ENCODE data around the gene WDFY1.
A peak's percentile ranks its signal among the peaks of the same experiment; 100 is the strongest.

The WDFY1 gene, protein sequence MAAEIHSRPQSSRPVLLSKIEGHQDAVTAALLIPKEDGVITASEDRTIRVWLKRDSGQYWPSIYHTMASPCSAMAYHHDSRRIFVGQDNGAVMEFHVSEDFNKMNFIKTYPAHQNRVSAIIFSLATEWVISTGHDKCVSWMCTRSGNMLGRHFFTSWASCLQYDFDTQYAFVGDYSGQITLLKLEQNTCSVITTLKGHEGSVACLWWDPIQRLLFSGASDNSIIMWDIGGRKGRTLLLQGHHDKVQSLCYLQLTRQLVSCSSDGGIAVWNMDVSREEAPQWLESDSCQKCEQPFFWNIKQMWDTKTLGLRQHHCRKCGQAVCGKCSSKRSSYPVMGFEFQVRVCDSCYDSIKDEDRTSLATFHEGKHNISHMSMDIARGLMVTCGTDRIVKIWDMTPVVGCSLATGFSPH

DNA sequence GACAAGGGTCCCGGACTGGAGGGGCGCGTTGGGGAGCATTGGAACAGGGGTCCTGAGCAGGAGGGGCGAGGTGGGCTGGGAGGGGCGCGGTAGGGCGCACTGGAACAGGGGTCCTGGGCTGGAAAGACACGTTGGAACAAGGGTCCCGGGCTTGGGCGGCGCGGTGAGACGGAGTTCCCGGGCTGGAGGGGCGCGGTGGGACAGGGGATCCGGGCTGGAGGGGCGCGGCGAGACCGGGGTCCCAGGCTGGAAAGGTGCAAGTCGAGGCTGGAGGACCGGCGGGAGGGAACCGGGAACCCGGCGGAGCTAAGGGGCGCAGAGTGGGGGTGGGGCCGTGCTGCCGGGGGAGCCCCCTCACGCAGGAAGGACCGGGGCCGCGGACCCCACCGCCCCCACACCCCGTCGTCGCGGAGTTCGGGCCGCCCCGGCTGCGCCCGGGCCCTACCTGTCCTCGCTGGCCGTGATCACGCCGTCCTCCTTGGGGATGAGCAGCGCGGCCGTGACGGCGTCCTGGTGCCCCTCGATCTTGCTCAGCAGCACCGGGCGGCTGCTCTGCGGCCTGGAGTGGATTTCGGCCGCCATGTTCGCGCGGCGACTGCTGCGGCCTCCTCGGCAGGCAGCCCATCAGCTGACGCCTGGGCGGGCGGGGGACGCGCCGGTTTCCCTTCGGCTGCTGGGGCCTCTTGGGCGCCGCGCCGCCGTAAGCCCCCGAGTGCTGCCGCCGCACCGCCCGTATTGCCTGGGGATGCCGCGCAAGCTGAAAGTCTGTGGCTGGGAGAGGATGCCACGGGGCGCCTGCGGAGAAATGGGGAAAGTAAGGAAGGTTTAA, at the start of gene WDFY1:
Gene WDFY1, minus strand, starts transcription at position 633 of the 829 bp plus-strand sequence. Its CDS starts 51 bp downstream, at position 582.
- DNase-seq (ENCODE audit: low read depth in 2 of 2), result peak; percentile 39 to 77

DNA sequence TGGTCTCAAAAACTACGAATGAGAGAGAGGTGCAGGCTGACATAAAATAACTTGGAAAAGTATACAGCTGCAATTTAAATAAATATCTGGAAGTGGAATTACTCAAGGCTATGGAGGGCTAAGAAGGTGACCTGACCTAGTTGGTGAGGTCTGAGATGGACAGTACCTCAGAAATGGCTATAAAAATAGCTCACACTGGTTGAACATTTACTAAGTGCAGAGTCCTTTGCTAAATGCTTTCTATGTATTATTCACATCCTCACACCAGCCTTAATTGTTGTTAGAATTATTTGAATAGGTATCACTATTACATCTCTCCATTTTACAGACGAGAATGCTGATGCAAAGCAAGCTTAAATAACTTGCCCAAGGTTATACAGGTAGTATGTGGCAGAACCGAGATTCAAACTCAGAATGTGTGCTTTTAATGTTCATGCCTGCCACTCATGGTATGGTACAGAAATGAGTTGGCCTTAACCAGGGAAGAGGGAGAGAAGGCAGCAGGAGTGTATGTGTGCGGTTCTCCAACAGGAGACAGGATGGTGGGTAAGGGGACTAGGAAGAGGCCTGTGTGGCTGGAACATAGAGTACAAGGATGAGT, 49.5 kb upstream of the WDFY1 start:
- no peak for DNase-seq (ENCODE audit: low read depth in 2 of 2)

DNA sequence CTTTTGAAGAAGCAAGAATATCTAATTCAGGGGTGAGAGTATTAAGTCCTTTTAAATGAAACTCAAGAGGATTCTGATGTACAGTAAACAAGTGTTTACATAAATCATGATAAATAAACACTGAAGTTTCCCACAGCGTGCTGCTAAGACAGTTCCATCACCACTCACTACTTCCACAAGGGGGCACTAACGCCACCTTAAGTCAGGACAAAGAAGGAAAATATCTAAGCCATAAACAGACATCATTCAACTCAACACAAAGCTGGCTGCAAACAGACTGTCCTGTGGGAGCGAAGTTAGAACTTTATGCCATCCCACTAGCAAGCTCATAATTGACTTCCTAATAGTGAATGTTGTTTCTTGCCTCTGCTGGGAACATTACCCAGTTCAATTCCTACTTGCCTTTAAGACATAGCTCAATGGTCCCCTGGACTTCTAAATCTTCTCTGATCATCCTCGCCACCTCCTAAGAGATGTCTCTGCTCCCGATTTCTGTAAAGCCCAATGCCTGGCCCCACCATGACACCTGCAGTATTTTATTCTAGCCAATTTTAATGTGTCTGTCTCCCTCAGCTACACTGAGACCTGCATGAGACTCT, 48.6 kb upstream of the WDFY1 start:
- DNase-seq (ENCODE audit: low read depth in 2 of 2), result peak; percentile 30 to 45

DNA sequence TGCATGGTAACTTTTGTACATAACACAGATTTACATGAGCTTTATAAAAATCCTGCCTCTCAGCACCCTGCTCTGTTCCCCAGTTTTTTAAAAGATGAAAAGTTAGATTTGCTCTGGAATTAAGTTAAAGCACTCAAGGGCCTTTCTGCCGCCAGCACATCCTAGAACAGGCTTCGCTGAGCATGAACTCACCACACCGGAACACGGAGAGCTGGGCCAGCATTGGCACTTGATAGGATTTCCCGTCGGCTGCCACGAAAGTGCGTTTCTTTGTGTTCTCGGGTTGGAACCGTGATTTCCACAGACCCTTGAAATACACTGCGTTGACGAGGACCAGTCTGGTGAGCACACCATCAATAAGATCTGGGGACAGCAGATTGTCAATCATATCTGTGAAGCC, 46.5 kb upstream of the WDFY1 start:
- no peak for DNase-seq (ENCODE audit: low read depth in 2 of 2)

DNA sequence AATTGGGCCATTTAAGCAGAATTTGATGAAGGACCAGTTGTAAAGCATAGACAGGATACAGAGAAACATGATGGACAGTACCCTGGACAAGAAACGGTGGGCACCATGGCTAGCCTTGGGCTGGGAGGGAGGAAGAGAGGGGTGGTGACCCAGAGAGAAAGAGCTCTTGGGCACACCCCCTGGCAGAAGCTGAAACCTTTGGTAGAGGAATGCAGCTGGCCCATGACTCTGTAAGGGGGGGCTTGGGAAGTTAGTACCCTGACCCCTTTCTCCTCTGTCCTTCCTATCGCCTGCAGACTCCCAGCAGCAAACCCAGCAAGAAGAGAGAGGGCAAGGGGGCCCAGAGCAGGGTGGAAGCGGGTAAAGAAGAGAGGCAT, 44.7 kb upstream of the WDFY1 start:
- no peak for DNase-seq (ENCODE audit: low read depth in 2 of 2)

DNA sequence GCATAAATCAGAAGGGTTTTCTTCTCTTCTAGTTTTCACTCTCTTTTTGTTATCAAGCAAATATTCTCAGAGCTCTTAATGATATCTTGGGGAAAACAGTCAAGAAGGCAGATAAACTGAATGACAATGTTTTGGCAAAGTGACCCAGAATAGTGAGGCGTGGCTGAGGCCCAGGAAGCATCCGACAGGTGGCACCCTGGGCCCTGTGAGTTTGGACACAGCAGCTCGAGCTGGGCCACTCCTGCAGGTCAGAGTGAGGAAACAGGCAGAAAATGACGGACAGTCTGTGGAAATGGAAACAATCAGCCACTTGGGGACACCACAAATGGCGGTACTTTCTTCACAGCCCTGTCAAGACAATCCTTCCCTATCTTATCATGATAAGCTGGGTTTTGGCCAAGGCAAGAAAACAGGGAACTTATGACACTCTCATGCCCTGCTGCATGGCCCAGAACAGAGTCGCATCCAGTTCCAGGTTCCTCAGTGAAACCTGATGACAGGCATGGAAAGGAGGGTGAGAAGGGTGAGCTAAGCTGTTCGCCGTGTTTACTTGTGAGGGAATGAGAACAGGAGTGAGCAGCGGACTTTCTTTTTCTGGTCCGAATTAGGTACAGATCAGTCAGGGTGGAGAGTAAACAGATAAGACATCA, 44.2 kb upstream of the WDFY1 start:
- no peak for DNase-seq (ENCODE audit: low read depth in 2 of 2)

DNA sequence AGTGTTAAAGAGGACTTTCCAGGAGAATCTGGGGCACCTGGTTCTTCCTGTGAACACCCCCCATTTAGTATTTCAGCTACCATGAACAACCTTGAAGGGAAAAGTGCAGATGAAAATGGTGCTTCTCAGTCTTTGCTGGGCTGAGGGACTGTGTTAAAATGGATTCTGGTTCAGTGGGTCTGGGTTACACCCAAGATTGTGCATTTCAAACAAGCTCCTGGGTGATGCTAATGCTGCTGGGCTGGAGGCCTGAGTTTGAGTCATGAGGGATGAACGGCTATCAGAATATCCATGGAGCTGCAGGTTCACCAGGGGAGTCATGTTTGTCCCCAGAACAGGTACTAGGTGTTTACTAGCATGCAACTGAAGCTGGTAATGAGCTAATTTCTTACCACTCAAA, 36.1 kb upstream of the WDFY1 start:
- no peak for DNase-seq (ENCODE audit: low read depth in 2 of 2)

DNA sequence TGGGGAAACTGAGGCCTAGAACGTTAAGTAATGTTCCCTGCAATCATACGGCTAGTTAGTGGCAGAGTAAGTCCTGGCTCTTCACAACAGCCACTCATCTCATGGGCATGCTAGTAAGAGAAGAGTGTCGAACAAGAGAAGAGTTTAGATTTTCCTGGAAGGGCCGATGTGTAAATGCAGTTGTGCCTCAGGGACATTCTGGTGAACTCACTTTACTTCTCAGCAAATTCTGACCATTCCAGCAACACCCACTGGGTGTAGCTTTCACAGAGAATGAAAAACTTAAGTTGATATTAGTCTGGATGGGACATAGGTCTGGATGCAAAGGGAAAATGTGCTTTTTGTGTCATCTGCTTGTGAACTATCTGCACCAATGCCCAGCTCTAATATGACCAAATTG, 35.7 kb upstream of the WDFY1 start:
- DNase-seq (ENCODE audit: low read depth in 2 of 2), result no peak

DNA sequence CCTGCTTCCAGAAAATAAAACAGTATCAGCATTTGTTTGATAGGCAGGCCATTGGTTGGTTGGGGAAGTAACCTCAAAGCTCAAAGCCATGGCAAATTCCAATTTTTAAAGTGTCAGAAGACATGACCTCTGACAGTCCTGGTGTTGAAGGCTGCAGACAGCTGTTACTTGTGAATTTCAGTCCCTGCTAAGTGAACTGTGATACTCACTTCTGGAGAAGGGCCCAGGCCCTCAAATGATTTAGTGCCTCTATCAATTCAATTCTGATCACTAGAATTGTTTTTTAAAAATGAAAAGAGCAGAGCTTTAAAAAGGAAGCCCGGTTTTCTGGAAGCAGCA, 35.2 kb upstream of the WDFY1 start:
- DNase-seq (ENCODE audit: low read depth in 2 of 2), result no peak

DNA sequence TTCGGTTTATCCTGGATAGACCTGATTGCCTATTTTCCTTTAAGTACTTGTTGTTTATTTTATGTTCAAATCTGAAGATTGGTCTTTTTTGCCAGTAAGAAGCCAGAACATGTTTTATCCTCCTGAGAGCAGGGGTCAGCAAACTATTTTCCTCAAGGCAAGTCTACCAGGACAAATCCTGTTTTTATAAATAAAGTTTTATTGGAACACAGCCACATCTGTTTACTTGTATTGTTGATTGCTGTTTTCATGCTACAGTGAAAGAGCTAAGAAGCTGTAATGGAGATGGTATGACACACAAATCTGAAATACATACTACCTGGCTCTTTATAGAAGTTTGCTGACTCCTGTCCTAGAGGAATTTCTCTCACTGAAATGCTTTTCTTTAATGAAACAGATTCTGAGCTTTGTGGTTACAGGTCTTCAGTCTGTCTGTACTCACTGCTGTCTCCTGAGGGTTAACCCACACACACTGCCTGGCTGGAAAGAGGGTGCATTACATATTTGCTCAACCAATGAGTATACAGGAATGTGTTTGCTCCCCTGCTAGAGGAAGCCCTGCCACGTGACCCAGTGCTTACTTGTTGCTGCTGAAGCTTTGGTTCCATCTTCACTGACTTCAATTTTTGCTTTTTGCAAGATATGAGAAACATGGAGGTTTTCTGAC, 34.7 kb upstream of the WDFY1 start:
- no peak for DNase-seq (ENCODE audit: low read depth in 2 of 2)

DNA sequence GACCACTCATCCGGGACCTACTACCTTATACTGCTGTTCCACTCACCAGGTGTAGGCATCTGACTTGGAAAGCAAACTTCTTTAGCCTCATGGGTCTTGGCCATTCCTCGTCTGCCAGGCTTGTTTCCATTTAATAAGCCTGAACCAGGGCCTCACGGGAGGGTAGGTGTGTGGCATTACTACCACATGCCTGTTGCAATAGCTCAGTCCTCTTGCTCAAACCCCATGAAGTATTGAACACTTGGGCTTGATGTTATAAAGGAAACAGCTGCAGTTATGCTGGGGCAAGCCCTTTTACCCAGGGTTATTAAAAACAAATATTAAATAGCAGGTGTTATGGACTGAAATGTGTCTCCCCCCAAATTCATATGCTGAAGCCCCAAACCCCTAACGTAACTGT, 33.3 kb upstream of the WDFY1 start:
- no peak for DNase-seq (ENCODE audit: low read depth in 2 of 2)

DNA sequence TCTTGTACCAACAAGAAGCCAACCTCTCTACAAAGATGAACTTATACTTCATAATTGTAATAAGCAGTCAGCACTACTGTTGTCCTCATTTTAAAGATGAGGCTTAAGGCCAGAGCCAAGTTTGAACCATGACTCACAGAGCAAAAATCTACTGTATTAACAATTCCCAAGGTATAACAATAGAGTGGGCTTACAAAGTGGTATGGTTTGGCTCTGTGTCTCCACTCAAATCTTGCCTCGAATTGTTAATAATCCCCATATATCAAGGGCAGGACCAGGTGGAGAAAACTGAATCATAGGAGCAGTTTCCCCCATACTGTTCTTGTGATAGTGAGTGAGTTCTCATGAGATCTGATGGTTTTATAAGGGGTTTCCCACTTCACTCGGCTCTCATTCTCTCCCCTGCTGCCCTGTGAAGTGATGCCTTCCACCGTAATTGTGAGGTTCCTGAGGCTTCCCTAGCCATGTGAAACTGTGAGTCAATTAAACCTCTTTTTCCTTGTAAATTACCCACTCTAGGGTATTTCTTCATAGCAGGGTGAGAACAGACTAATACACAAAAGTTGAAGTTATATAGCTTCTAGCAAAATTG, 31.6 kb upstream of the WDFY1 start:
- no peak for DNase-seq (ENCODE audit: low read depth in 2 of 2)

DNA sequence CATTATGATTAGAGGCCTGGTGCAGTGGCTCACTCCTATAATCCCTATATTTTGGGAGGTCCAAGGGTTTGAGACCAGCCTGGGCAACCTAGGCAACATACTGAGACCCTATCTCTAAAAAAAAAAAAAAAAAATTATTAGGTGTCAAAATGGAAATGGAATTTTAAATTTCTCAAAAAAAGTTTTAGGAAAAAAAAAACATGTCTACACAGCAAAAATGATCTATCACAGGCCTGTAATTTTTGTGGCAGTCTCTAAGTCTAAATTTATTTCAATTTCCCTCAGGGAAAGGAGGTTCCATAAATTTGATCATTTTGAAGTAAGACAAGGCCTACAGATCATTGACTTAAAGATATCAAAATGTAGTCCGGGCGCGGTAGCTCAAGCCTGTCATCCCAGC, 28.5 kb upstream of the WDFY1 start:
- no peak for DNase-seq (ENCODE audit: low read depth in 2 of 2)

DNA sequence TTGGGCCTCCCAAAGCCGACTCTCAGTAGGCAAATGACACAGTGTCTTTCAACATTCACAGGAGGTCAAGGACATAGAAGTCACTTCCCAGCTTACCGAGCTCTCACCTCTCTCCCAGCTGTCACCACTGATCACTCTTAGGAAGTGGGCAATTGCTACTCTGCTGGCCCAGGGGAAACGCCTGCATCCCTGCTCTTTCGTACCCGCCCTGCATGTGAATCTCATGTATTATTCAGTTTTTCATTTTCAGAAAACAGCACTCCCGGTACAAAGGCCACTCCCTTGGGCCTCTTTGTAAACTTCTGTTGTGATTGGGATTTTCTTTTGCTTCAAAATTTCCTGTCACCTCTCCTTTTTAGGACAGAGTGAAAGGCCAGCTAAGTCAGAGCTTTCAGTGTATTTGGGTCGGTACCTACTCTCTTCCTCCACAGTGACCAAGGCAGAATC, 27.5 kb upstream of the WDFY1 start:
- DNase-seq (ENCODE audit: low read depth in 2 of 2), result no peak

DNA sequence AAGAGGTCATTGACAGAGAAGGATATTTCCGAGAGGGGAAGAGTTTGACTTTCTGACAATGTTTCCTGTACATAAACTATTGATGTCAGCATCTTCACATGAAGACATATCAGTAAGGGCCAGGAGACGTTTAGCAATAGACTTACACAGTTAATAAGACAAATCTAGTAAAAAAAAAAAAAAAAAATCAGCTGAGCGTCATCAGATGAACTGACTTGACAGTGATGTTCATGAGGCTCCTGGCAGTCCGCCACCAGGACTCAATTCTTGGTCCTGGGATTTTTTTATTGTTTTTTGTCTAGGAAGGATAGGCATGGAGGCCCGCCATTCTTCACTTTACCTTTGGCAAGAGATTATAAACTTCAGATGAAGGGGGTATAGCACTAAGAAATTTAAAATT, 26.6 kb upstream of the WDFY1 start:
- DNase-seq (ENCODE audit: low read depth in 2 of 2), result no peak

DNA sequence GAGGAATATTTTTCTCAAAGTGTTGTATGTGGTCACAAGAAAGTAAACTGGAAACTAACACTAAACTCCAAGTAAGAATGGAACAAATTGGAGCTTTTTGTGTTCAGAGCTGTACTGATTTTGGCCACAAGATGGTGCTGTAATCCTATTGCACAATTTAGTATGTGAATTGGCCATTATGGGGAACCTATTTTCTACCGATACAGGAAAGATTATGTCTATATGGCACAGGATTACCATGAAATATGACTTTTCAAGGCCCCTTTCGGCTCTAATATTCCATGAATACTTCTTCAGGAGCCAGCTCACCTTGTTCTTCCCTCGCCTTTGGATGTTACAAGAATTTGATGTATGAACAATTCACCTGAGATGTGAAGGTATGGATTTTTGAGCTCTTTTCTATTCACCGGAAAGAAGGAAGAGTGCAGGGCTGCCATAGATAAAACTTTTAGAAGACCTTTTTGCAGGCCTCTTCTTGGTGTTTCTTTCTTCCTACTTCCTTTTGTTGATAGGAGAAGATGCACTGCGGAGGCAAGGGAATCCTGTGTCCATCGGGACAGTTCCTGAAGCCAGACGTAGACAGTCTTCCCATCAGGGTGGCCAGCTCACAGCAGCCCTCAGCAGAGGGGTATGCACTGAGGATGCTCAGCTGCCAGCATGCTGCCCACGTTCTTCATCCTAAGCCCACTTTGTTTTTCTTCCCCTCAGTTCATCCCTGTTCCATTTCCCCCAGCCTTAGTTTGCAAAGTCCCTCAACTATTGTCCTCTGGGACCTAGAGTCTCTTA, 25.4 kb upstream of the WDFY1 start:
- DNase-seq (ENCODE audit: low read depth in 2 of 2), result peak in 1 of 2 donors; percentile 6

DNA sequence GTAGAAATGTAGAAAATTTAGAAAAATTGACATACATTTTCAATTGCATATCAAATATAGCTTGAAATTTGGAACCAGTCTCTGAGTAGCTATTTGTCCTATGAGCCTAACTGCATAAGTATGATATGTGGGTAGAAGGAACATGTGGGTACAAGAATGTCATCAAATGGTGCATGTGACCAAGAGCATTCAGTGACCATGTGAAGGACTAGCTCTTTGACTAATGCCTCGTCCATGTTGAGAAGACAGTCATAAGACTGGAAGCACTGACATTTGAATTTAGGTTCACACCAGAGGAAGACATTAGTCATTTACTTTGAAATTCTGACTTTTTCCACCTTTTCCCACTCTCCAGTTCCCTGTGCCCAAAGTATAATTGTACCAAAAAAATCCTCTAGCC, 24.7 kb upstream of the WDFY1 start:
- DNase-seq (ENCODE audit: low read depth in 2 of 2), result no peak

DNA sequence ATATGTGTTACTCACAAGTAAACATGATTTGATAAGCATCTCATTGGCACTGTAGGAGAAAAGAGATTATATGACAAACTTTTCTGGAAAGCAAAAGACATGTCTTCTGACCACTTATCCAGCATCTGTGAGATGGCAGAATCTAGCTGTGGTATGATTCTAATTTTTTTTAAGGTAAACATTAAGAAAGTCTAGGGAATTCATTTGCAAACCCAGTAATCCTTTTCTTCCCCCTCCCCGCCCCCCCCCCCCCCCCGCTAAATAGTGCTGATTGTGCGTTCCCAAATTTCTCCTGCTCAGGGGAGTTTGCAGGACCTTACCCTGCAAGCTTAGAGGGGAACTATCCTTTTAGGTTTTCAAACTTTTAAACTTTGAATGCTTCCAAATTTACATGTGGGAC, 24.2 kb upstream of the WDFY1 start:
- DNase-seq (ENCODE audit: low read depth in 2 of 2), result no peak

DNA sequence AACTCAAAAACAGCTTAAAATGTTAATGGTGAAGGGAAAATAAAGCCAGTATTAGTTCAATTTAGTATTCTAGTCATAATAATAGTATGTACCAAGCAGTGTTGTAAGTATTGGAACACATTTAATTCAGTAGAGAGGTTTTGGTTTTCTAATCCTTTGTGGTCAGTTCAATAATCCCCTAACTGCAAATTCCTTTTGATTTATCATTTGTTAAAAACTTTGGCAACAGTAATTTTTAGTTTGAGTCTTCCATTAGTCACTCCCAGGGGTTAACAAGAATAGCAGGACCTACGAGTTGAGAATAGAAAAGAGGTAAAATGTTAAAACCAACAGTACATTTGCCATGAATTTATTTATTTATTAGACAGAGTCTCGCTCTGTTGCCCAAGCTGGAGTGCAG, 22.8 kb upstream of the WDFY1 start:
- DNase-seq (ENCODE audit: low read depth in 2 of 2), result no peak

DNA sequence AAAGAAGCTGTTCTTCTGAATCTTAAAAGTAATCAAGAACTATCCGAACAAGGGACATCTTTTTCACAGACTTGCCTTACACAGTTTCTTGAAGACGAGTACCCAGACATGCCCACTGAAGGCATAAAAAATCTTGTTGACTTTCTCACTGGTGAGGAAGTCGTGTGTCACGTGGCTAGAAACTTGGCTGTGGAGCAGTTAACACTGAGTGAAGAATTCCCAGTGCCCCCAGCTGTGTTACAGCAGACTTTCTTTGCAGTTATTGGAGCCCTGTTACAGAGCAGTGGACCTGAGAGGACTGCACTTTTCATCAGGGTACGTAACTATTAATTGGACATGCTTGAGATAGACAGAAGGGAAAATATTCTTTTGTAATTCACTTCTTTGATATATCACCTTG, 14.6 kb upstream of the WDFY1 start:
- DNase-seq (ENCODE audit: low read depth in 2 of 2), result no peak

Data from stimulated activated CD8-positive, alpha-beta memory T cell treated with anti-CD3 and anti-CD28 coated beads, Interleukin-7, amount 100 ng/mL, for 4 hours (primary cell).